T-helper 1 cell treated with Interleukin-12 subunit alpha and Interleukin-12 subunit beta and Interleukin-4 antibody, amounts not matched to agents 30 ng/mL and 1 ng/mL, for 36 hours (primary cell): ENCODE results near the gene CDK6. TPM values are rescaled to one million over a fixed set of nuclear protein-coding genes. Genes with fewer than 3 reads are reported as not detected.

ENCODE experiments used
- intact Hi-C: fragments of 100-400 bp; cut with micrococcal nuclease; formaldehyde crosslinking; loops from one replicate; pipeline ENCODE4 v1.15.1; 2024
- total RNA-seq: library from RNA; stranded (reverse); gene quantifications from 2 replicates; pipeline ENCODE4 v1.2.3, GENCODE V29; 2022

CDK6 gene
- total RNA-seq, 1 donor from 2014 or later = 183 TPM

DNA sequence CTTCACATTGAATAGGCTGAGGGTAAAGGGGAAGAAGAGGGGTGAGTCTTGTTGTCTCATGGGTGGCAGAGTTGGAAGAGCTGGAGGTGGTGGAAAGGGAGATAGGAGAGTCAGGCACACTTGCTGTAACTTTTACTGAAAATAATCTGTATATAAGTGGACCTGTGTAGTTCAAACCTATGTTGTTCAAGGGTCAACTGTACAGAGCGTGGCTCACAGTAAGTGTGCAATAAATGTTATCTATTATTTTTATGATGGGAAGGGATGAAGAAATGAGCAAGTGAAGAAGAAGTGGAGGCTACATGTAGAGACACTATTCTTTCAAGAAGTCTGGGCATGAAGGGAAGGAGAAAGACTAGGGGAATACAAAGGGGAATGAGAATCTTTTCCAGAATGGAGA lies 174.7 kb downstream of the CDK6 start:
- intact Hi-C loops = no loop called here

DNA sequence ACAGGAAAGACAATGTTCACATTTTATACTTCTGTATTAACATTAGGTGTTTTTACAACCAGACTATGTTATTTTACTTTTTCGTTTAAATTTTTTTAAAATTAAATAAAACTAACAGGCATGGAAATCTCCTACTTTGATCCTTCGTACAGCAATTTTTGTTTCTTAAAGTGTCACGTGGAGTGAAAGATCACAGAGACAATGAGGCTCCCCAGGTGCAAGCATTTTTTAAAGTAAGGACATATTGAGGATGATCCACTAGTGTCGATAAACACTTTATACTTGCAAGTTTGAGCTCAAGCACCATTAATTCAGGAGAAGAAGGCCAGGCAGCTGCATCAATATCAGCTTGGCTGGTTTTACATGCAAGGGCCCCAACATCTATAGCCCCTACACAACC lies 177.7 kb downstream of the CDK6 start:
- intact Hi-C loops = no loop called here

DNA sequence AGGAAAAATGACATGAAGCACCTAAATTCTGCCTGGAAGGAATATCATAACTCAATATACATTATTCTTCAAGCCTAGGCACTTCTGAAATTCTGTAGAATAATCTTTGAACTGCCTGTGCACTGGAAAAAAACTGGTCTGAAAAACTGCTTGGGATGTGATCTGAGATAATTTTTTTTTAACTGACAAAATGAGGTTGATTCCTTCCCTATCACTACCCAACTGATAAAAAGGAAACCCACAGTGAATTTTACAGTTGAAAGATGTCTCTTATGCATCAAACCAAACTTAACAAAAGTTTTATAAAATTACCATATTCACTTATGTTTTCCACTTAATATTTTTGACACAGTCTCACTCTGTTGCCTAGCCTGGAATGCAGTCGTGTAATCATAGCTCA lies 179.0 kb downstream of the CDK6 start:
- intact Hi-C loops = no loop called here

DNA sequence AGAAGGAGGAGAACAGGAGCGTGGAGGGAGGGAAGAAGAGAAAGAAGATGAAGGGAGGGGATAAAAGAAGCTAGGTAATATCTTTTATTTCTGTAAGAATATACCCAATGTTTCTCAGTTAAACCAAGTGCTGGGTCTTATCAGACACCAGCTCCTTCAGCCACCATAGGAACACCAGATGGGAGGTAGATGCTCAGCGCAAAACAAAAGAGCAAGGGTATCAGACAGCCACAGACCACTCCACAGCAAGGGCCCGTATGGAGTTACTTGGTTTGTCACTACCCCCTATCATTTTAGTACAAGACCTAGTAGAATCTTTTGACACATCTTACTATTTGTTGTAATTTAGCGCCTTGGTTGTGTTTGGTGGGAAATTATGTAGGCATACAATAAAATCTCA lies 180.3 kb downstream of the CDK6 start:
- intact Hi-C loops = no loop called here

DNA sequence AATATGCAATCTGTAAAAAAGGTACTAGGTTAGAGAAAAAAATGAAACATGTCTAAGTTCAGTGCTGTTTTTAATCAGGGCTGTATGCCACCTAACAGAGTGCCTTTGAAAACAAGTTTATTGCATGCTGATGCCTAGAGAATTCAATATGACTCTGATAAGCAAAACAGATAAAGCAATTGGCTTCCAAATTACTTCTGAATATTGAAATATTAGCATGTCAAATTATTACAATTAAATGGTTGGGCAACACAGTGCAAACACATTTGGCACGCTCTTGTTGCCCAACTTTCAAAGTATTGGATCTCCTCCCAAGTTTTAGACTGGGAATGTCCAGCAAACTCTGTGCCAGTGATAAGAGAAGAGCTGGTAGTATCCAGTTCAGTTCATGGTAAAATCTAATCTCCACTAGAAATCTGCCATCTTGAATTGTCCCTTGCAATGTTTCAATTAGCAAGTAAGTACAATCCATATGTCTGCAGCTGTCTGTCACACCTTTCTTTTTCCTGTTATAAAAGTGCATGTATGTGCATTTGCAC lies 181.0 kb downstream of the CDK6 start:
- intact Hi-C loops = no loop called here

DNA sequence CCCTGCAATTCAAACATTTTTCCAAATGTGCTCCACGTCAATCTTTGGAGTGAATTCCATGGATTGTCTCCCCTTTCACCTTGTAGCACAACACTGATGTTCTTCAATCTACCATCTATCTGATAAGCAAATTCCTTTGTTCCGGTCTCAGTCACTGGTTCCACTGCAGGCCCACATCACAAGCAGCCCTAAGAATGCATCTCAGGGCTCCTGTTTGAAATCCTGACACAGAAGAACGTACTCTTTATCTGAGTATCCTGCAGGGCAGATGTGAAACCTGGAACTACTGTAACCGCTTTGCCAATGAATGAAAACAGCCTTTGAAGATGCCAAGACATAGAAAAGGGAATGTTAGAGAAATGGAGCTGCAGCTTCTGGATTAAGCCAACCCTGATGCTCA lies 183.2 kb downstream of the CDK6 start:
- intact Hi-C loops = no loop called here

DNA sequence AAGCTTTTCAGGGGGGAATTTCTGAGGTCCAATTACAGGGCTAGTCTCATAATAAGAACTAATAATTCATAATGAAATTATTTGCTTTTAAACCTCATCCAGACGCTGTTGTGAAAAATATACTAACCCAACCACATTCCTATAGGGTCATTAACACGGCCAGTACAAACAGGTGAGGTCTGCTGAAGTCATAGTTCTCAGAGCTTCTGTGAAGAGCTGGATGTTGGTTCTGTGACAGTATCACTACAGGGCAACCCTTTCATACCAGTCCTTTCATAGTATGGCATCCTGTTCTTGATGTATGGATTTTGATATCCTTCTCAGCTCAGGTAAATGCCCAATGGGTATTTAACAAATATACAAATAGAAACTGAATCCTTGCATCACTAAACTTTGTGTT lies 183.8 kb downstream of the CDK6 start:
- intact Hi-C loops = no loop called here

DNA sequence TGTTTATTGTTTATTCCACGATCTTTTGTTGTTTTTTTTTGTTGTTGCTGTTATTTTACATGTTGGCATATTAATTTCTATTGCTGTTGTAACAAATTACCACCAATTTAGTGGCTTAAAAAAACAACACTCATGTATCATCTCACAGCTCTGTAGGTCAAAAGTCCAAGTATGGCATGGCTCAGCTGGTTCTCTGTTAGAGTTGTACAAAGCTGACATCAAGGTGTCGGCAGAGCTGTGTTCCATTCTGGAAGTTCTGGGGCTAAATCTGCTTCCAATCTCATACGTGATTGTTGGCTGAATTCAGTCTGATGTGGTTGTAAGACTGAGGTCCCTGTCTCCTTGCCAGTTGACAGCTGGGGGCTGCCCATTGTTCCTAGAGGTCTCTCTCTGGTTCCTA lies 186.0 kb downstream of the CDK6 start:
- intact Hi-C loops = no loop called here

DNA sequence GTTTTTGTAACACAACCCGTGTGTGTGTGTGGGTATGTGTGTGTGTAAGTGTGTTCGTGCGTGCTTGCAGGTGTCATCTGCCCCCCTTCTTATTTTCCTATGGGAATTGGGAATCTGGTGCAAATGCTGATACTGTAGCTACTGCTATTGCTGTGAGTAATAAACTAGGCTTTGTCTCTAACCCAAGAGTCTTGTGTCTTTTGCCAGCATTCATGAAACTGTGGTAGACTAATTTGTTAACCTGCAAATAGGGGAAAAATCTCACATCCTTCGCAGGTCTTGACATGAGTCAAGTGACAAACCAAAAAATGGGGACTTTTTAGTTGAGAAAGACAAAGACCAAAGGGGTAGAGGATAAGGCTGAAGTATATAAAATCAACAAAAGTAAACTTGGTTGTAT lies 188.3 kb downstream of the CDK6 start:
- intact Hi-C loops = loop anchor here (2.0 kb wide), 2 partner anchors 13 to 17 kb away; no protein-coding TSS in a partner anchor

DNA sequence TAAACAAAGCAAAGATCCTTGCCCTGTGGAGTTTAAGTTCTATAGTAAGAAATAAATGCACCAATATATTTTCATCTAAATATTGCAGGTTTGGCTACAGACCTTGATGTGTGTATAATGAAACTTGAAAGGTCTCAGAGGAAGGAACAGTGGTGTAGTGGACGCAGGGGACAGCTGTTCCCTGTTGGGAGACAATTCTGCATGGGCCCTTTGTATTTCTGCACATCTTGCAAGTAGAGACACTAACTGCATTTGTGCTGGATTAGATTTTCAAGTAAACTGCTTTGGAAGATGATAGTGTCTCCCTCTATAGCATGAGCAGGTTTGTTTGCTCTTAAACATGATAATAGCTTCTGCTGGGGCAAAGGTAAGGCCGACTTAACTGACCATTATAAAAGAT lies 188.7 kb downstream of the CDK6 start:
- intact Hi-C loops = loop anchor here (2.0 kb wide), 2 partner anchors 13 to 17 kb away; no protein-coding TSS in a partner anchor

DNA sequence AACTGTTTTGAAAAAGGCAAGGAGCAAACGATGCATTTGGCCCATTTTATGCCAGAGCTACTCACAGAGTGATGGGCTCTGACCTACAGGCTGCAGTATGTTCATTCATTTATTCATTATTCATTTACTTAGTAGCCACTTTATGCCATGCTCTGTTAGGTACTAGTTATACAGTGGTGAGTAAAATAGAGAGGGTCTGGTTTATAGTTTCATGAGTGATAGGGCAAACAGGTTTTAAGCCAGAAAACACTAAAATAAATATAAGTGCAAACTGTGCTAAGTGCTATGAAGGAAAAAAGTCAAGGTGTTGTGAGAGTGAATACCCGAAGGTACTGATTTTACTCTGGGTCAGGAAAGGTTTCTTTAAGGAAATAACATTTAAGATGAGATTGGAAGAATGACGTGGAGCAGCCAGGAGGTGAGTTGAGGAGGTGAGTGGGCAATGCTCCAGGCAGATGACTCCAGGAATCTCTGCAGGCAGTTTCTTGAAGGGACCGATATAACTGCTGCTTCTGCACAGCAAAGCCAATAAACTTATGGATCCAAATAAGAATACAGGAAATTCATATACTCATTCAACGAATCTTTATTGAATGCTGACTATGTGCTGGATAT lies 189.3 kb downstream of the CDK6 start:
- intact Hi-C loops = no loop called here

DNA sequence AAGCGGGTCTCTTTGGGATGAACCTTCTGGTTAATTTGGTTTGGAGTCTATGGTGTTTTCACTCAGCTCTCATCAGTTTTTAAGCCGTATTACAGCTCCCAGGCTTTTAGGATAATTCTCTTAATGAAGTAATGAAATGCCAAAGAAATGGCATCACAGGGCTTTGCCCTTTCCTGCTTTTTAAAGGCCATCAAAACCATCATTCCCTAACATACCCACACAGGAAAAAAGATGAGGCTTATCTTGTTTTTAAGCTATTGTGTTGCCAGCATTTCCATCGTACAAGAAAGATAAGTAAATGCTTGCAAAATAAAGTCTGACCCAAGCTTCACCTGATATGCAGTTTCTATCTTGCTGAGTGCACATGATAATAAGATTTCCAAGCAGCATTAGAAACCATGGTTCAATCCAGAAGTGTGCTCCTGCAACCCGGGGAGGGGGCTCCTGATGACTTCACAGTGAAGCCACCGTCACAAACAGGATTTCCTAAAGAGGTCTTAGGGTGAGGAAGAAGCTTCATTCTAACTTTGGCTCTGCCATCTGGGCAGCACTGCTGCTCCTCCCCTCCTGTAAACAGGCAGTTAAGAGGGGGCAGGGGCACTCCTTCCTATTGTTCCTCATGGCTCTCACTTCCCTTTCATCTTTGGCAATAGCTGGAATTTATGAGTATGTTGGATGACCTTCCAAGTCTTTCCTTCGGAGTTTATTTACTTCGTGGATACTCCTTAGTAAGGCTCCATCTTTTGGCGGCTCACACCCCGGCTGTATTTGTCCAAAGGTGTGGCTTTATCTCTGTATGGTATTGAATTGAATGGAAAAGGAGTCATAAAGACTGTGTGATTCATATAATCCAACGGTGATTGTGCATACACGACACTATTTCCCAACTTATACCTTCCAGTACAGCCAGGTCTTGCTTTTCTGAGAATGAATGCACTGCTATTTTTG lies 191.0 kb downstream of the CDK6 start:
- intact Hi-C loops = no loop called here

DNA sequence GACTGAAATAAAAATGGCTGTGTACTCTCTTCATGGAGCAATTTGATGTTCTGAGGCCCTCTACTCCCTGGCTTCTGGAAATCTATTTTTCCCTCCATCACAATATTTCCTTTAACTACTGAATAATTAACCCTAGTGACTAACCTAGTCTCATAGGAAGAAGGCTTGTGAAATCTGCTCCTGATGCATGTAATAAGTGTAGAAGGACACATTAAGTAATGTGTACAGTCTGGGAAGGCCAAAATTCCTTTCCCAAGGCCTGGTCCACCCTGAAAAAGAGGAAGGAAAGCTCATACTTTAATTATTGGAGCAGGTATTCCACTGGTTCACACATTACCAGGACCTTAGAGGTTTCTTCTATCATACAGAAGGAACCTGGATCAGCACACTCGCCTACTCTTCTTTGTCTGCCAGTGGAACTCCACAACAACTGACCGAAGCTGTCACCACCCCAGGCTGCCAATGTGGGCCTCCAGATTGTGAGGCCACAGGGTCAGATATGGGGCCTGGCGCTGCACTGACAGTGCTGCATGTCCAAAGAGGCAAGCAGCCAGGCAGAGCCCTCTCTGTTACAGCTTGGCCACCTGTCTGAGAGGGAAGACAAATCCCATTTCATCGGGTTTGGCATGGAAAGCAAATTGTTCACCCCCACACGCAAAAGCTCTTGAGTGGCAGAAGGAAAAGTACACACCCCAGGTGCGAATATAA lies 191.8 kb downstream of the CDK6 start:
- intact Hi-C loops = no loop called here

DNA sequence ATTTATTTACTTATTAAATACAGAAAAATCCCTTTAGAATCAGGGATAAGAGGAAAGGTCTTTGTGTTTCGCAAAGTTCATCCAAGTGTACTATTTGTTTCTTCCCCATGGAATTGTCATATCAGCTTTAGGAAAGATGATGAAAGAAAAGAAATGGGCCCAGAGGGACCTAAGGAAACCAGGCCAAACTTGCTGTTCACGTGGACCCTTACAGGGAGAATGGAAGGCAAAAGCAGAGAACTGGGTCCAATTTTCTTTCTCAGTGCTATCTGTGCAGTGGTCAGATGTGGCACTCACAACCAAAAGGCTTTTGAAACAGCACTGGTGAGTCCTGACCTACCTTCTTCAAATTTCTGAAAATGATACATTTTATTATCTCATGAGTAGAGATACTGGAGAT lies 192.6 kb downstream of the CDK6 start:
- intact Hi-C loops = loop anchor here (2.0 kb wide), 1 partner anchor 41 kb away; no protein-coding TSS in a partner anchor

DNA sequence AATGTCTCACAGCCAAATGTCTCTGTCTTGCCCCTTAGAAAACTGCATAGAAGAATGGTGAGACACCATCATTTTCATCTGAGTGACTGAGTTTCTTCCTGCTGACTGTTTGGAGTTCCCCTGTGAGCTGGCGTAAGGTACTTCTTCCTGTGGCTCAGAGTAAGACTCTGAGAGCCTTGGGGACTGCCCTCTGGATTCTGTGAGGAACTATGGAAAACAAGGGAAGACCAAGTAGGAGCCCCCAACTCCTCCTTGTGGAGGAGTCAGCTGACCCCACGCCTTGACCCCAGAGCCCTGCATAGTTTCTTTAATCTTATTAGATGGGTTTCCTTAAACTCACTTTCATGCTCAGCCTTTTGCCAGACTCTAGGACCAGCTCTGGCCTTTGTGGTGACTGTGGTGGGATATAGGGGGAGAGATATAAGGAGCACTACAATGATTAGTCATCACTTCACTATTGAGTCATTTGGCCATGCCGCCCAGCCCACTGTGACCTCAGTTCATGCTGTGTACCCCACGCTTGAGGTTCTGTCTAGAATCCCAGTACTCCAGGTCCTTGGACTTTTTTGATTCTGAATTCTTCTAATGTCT lies 194.4 kb downstream of the CDK6 start:
- intact Hi-C loops = loop anchor here (1.0 to 2.0 kb wide), 4 partner anchors 9 to 262 kb away; no protein-coding TSS in a partner anchor

DNA sequence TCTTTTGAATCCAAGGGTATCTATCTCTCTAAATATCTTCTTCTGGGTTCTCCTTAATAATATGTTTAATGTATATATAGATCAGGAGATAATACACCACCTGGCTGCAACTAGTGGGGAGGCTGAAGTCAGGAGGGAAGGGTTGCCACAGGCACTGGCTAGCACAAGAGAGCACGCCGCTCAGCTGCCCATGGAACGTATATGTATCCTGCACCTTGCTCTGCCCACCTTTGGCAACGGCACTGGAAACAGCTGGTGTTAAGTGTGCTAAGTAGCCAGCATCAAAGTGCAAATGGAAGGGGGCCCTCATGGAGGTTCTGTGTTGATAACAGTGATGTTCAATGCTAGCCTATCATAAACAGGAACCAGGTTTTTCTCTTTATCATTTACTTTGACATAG lies 196.4 kb downstream of the CDK6 start:
- intact Hi-C loops = no loop called here

DNA sequence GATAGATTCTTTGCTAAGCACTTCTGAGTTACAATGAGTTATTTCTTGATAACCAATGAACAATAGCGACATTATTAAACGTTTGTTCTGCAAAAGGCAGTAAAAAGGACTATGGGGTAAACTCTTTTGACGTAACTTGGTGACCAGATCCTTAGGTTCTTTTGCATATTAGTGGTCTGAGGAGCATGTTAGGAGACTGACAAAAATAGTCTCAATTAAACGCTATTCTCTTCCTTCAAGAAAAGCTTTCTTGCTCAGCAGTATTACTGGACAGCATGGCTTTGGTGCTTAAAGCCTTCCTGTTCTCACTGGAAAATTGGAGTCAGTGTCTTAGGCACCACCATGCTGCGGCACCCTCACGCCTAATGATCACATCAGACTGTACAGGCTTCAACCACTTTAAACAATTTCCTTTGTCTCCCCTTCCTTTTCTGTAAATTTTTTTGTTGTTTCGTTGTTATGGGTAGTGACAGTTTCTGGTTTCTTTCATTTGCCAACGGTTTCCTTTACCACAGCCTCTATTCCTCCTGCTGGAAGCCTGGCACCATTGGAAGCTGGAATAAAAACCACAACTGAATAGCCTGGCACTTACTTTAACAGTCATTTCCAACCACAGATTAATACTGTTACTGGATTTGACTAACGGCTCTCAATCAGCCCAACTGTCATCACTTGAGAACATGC lies 197.0 kb downstream of the CDK6 start:
- intact Hi-C loops = no loop called here

DNA sequence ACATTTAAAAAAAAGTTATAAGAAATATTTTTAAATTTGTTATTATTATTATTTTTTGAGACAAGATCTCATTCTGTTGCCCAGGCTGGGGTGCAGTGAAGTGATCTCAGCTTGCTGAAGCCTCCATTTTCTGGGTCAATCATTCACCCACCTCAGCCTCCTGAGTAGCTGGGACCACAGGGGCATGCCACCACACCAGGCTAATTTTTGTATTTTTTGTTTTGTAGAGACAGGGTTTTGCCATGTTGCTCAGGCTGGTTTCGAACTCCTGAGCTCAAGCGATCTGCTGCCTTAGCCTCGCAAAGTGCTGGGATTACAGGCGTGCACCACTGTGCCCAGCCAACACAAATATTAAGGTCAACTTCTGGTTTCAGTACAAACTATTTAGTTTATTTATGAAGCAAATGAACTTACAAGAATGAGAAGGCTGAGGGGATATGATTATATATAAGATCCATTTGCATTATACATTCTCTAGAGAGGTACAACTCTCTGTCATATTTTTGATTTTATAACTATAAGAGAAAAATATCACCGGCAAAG lies 200.3 kb downstream of the CDK6 start:
- intact Hi-C loops = no loop called here

DNA sequence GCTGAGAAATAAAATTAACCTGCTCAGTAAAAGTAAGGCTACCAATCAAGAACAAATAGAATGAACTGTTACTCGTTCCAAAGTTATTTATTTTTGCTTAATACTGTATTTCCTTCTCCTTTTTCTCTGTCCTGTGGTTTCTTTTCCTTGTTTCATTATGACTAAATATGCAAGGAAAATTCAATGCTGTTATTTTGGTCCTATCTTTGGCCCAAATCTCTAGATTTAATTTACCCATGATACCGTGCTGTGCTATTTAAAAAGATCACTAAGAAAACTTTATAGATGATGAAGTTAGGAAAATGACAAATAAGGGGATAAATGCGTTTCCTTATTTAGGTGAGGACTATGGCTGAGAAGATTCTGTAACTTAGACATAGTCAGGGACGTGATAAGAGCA lies 200.8 kb downstream of the CDK6 start:
- intact Hi-C loops = loop anchor here (1.0 to 2.0 kb wide), 3 partner anchors 13 to 198 kb away; no protein-coding TSS in a partner anchor

DNA sequence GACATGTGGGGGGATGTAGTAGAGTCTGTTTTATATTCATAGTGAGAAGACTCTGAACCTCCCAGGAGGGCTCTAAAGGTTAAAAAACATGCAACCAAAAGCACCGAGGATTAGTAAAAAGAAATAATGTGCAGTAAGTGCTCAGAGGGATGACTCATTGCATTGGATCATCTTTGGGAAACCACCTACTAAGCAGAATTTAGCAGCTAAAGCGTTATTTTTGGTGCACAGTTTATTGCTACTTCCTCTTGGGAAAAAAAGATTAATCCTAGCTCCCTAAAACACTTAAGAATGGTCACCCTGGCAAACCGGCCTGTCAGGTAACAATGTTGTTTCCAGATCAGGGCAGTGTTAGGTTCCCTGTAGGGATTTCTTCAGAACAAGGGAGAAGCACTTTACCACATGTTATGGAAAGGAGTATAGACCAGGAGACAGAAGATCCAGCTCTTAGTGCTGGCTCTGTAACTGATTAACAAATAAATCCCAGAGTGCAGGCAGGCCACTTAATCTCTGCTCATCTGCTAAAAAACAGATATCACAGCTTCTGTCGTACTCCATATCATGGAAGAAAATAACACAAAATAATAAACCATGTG lies 201.4 kb downstream of the CDK6 start:
- intact Hi-C loops = loop anchor here (1.0 to 2.0 kb wide), 3 partner anchors 14 to 198 kb away; no protein-coding TSS in a partner anchor
